Esophagus muscularis mucosa (tissue), 4 donors: ENCODE measurements around the gene SLC35F6. TPM values are rescaled to one million over a fixed set of nuclear protein-coding genes. Genes with fewer than 3 reads are reported as not detected.

Source experiments
- DNase-seq: peaks from one replicate; pipeline ENCODE4 v3.0.0-alpha.2; 2017; ENCODE audit errors: extremely low spot score
- H3K27ac ChIP-seq, 4 donors: fragments of 200-600 bp; sonication (generic); replicated peaks in 1 of 4; 1 replicate in 3 of 4; 2 replicates in 1 of 4; pipeline ENCODE4 v1.5.1; 2016 to 2019; ENCODE audit warnings: mild to moderate bottlenecking in 1 of 4
- H3K27me3 ChIP-seq, 4 donors: fragments of 200-600 bp; sonication (generic); one replicate each; pipeline versions ENCODE4 v1.5.1 to v1.6.0; 2016 to 2019
- H3K36me3 ChIP-seq, 4 donors: fragments of 200-600 bp; sonication (generic); one replicate each; pipeline ENCODE4 v1.5.1; 2016 to 2019
- H3K4me1 ChIP-seq, 4 donors: fragments of 200-600 bp; sonication (generic); one replicate each; pipeline ENCODE4 v1.5.1; 2016 to 2019
- H3K4me3 ChIP-seq, 4 donors: fragments of 200-600 bp; sonication (generic); 1 replicate in 2 of 4; 2 replicates in 2 of 4; pipeline ENCODE4 v1.5.1; 2016 to 2019; ENCODE audit warnings: mild to moderate bottlenecking in 4 of 4, moderate library complexity in 1 of 4
- H3K9me3 ChIP-seq, 4 donors: fragments of 200-600 bp; sonication (generic); 1 replicate in 3 of 4; 2 replicates in 1 of 4; pipeline ENCODE4 v1.5.1; 2016 to 2019
- CTCF ChIP-seq, 3 experiments: fragments of 200-600 bp in 2 of 3; fragments of 450-650 bp in 1 of 3; sonication (generic) in 2 of 3; IDR thresholded peaks; one replicate each; pipeline ENCODE4 v1.5.1; 2017 to 2019; ENCODE audit warnings: antibody characterized with exemption in 3 of 3, mild to moderate bottlenecking in 2 of 3, moderate library complexity in 1 of 3
- EP300 ChIP-seq: sonication (generic); formaldehyde crosslinking; IDR thresholded peaks from one replicate; pipeline ENCODE4 v1.6.1; 2017; ENCODE audit warnings: antibody characterized with exemption
- POLR2A ChIP-seq: fragments of 450-650 bp; IDR thresholded peaks from one replicate; pipeline ENCODE4 v1.6.1; 2017; ENCODE audit warnings: antibody characterized with exemption, moderate library complexity, mild to moderate bottlenecking, low read depth
- POLR2AphosphoS5 ChIP-seq, 2 donors: sonication (generic); formaldehyde crosslinking; IDR thresholded peaks; one replicate each; pipeline ENCODE4 v1.6.1; 2017; ENCODE audit warnings: antibody characterized with exemption in 2 of 2
- WGBS: methylation state at CpG from one replicate; pipeline ENCODE4 v1.1.5; 2018; 5-methylcytosine and 5-hydroxymethylcytosine counted together
- intact Hi-C: fragments of 100-400 bp; cut with DNase I; formaldehyde crosslinking; loops from one replicate; pipeline ENCODE4 v1.15.1; 2023
- total RNA-seq, 4 donors: library from RNA; depleted of rRNA; stranded (reverse); fragments of >200 nt; gene quantifications; one replicate each; pipeline versions ENCODE4 v1.1.0 to v1.2.1, GENCODE V29; 2016

SLC35F6 gene
- total RNA-seq, 4 donors from 2014 or later = 31.6 to 50.7 (median 41.3) TPM

GRCh38 chr2:26772064-26773001 lies 8.2 kb downstream of the SLC35F6 start:
- WGBS = 35% methylated on average over 9 of the region's 13 CpGs
- intact Hi-C loops = no loop called here
- TF ChIP-seq POLR2A (no peak), CTCF (IDR thresholded peaks at IDR 0.05) (no peak), POLR2AphosphoS5 (IDR thresholded peaks at IDR 0.05) (peak; percentile 86 to 97), EP300 (no peak)
- H3K27ac ChIP-seq = peak overlapping the region; percentile 80 to 86 (median 83)
- H3K27me3 ChIP-seq = no peaks in the 10 kb centered on the region
- H3K9me3 ChIP-seq = no peaks in the 10 kb centered on the region
- H3K4me1 ChIP-seq = peaks cover 60 to 72% (median 68%) of the 10 kb centered on the region in 4 donors
- H3K4me3 ChIP-seq = peak overlapping the region in 1 of 4 donors; percentile 5
- peak; percentile 98 for DNase-seq
- peaks cover 27 to 38% (median 37%) of the 10 kb centered on the region in 4 donors for H3K36me3 ChIP-seq

- H3K4me3 ChIP-seq = no peak overlapping the region
- no peak overlapping the region for H3K27ac ChIP-seq
- TF ChIP-seq POLR2AphosphoS5 (IDR thresholded peaks at IDR 0.05) (no peak), EP300 (no peak), CTCF (IDR thresholded peaks at IDR 0.05) (no peak), POLR2A (no peak)
- no peaks in the 10 kb centered on the region for H3K9me3 ChIP-seq
- WGBS = 81% methylated on average over 5 of the region's 5 CpGs
- DNase-seq = no peak
- intact Hi-C loops = no loop called here
- H3K36me3 ChIP-seq = peaks cover 51 to 78% (median 75%) of the 10 kb centered on the region in 4 donors
- no peaks in the 10 kb centered on the region for H3K27me3 ChIP-seq
- peaks cover 26 to 32% (median 29%) of the 10 kb centered on the region in 4 donors for H3K4me1 ChIP-seq
Measured at GRCh38 chr2:26776195-26776800, 12.2 kb downstream of the SLC35F6 start.

- no peaks in the 10 kb centered on the region for H3K9me3 ChIP-seq
- 93% methylated on average over 5 of the region's 18 CpGs for WGBS
- intact Hi-C loops = no loop called here
- no peak overlapping the region for H3K4me3 ChIP-seq
- peaks cover 8 to 14% (median 11%) of the 10 kb centered on the region in 4 donors for H3K4me1 ChIP-seq
- H3K27ac ChIP-seq = no peak overlapping the region
- H3K27me3 ChIP-seq = no peaks in the 10 kb centered on the region
- no peak for DNase-seq
- no peak for TF ChIP-seq POLR2A
- TF ChIP-seq CTCF (IDR thresholded peaks at IDR 0.05) = no peak
- no peak for TF ChIP-seq POLR2AphosphoS5 (IDR thresholded peaks at IDR 0.05)
- TF ChIP-seq EP300 = no peak
- peaks cover 51 to 83% (median 78%) of the 10 kb centered on the region in 4 donors for H3K36me3 ChIP-seq
Measured at GRCh38 chr2:26778098-26778497, 14.0 kb downstream of the SLC35F6 start.

GRCh38 chr2:26778507-26778906 lies 14.4 kb downstream of the SLC35F6 start:
- H3K4me3 ChIP-seq = no peak overlapping the region
- WGBS = 85% methylated on average over 2 of the region's 3 CpGs
- DNase-seq = no peak
- no peaks in the 10 kb centered on the region for H3K9me3 ChIP-seq
- no peaks in the 10 kb centered on the region for H3K27me3 ChIP-seq
- H3K27ac ChIP-seq = no peak overlapping the region
- intact Hi-C loops = no loop called here
- peaks cover 51 to 83% (median 78%) of the 10 kb centered on the region in 4 donors for H3K36me3 ChIP-seq
- peaks cover 4 to 10% (median 7%) of the 10 kb centered on the region in 4 donors for H3K4me1 ChIP-seq
- TF ChIP-seq POLR2A (no peak), EP300 (no peak), CTCF (IDR thresholded peaks at IDR 0.05) (no peak), POLR2AphosphoS5 (IDR thresholded peaks at IDR 0.05) (no peak)
